Tibial nerve (tissue), 3 donors: ENCODE data around the gene HNRNPA1.

Experiments used
- POLR2A ChIP-seq, 2 donors: fragments of 450-650 bp; IDR thresholded peaks; one replicate each; pipeline ENCODE4 v1.6.1; 2017; ENCODE audit warnings: antibody characterized with exemption in 2 of 2, mild to moderate bottlenecking in 2 of 2, moderate library complexity in 2 of 2
- TF ChIP-seq, protein P1 (sequence below), 5 experiments: fragments of 200-600 bp in 3 of 5; fragments of 450-650 bp in 2 of 5; sonication (generic) in 3 of 5; IDR thresholded peaks; one replicate each; pipeline ENCODE4 v1.5.1; 2016 to 2019; ENCODE audit warnings: antibody characterized with exemption in 5 of 5, mild to moderate bottlenecking in 3 of 5, moderate library complexity in 2 of 5

- TF ChIP-seq, protein P1, sequence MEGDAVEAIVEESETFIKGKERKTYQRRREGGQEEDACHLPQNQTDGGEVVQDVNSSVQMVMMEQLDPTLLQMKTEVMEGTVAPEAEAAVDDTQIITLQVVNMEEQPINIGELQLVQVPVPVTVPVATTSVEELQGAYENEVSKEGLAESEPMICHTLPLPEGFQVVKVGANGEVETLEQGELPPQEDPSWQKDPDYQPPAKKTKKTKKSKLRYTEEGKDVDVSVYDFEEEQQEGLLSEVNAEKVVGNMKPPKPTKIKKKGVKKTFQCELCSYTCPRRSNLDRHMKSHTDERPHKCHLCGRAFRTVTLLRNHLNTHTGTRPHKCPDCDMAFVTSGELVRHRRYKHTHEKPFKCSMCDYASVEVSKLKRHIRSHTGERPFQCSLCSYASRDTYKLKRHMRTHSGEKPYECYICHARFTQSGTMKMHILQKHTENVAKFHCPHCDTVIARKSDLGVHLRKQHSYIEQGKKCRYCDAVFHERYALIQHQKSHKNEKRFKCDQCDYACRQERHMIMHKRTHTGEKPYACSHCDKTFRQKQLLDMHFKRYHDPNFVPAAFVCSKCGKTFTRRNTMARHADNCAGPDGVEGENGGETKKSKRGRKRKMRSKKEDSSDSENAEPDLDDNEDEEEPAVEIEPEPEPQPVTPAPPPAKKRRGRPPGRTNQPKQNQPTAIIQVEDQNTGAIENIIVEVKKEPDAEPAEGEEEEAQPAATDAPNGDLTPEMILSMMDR (IDR thresholded peaks at IDR 0.05): no peak
- no peak for TF ChIP-seq POLR2A (IDR thresholded peaks at IDR 0.05)
Observed at GRCh38 chr12:54240971-54241588, 39.4 kb upstream of the HNRNPA1 start.
